ENCODE measurements around the gene EVPLL.
"Not testable (repeated sequence)": the region's sequence is repeated elsewhere in the genome, so short reads cannot be mapped to it uniquely, and the experiment has no call there.

EVPLL gene

DNA sequence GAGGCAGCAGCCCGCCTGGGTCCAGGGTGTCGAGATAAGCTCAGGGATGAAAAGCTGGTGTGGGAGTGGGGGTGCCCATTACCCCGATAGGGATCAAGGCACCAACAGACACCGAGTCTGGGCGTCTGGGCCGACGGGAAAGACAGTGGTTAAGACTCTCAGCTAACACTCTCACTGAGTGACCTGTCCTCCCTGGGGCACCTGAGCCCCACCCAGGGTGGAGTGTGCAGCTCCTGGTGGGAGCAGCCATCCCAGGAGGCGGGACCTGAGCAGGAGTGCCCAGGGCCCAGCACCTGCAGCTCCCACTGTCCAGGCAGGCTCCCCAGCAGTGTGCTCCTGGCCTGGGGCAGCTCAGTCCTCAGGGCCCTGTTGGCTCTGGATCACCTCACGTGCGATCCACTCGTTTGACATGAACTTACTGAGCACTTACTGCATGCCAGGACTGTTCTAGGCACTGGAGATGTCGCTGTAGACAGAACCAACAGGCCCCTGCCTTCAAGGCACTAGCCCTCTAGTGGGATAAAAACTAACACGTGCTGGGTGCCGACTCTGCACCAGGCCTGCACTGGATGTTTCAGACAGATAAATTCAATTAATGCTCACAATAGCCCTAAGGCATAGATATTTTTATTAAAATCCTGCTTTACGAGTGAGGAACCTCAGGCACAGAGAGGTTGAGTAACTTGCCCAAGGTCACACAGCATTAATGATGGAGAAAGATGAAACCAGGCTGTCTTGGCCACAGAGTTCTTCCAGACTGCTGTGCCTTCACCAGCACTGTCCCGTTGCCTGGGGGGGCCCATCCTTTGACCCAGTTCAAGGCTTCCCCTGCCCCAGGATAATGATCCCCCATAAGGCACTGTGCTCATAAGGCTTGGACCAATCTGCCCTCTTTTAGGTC, 1.9 kb downstream of the EVPLL start:
- DNase-seq (ENCODE audit: low spot score), result no peak

GRCh38 chr17:18380471-18381157, 3.0 kb downstream of the EVPLL start:
- DNase-seq (ENCODE audit: low spot score), result no peak

- DNase-seq (ENCODE audit: low spot score), result no peak
Measured at GRCh38 chr17:18381158-18381952, 3.8 kb downstream of the EVPLL start.

DNA sequence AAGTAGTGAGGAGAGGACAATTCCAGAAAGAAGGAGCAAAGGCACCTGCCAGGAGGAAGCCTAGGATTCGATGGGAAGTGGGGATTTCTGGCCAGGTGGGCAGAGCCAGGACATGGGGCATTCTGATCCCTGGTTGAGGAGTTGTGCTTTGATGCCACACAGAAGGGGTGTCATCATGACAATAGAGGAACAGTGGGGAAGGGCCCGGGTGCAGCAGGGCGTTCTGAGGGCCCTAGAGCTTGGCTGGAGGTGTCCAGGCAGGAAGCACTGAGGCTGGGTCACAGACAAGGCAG, 4.3 kb downstream of the EVPLL start:
- DNase-seq (ENCODE audit: low spot score), result no peak

DNA sequence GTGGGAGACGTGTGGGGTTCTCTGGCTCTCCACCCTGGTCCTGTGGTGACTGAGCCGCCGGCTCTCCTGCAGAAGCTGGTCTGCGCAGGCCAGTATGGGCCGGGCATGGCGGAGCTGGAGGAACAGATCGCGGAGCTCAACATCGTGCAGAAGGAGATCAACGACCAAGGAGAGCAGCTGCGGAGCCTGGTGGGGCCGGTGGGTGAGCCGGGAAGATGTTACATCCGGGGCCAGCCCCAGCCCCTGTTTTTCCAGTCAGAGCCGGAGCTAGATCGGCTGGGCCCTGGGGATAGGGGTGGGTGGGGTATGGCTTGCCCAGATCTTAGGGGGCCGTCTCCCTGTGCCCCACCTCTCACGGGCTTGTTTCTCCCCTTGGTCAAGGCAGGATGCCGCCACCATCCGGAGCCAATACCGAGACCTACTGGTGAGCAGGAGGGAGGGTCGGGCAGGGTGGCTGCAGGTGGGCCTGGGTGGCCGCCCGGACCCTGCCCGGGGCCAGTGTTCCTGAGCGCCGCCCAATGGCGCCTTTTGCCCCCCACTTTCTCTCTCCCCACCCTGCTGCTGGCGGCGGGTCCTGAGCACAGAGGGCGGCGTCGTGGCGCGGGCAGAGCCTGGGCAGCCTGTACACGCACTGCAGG, 5.0 kb downstream of the EVPLL start:
- DNase-seq (ENCODE audit: low spot score), result no peak

GRCh38 chr17:18383079-18383481, 5.5 kb downstream of the EVPLL start:
- DNase-seq (ENCODE audit: low spot score), result not testable (repeated sequence)

DNA sequence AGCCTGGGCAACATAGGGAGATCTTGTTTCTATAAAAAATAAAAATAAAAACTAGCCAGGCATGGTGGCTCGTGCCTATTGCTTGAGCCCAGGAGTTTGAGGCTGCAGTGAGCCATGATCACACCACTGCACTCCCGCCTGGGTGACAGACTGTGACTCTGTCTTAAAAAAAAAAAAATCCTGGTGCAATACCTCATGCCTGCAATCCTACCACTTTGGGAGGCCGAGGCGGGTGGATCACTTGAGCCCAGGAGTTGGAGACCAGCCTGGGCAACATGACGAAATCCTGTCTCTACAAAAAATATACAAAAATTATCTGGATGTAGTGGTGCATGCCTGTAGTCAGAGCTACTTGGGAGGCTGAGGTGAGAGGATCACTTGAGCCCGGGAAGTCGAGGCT, 6.7 kb downstream of the EVPLL start:
- DNase-seq (ENCODE audit: low spot score), result not testable (repeated sequence)

DNA sequence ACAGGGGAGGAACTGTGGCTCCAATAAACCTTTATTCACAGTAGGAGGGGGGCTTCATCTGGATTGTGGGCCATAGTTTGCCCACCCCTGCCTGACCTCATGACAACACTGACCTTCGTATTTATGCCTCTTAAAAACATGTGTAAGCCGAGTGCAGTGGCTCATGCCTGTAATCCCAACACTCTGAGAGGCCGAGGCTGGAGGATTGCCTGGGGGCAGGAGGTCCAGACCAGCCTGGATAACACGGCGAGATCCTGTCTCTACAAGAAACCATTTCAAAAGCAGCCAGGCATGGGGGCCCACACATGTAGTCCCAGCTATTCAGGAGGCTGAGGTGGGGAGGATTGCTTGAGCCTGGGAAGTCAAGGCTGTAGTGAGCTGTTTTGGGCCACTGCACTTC, 10.0 kb downstream of the EVPLL start:
- DNase-seq (ENCODE audit: low spot score), result not testable (repeated sequence)

DNA sequence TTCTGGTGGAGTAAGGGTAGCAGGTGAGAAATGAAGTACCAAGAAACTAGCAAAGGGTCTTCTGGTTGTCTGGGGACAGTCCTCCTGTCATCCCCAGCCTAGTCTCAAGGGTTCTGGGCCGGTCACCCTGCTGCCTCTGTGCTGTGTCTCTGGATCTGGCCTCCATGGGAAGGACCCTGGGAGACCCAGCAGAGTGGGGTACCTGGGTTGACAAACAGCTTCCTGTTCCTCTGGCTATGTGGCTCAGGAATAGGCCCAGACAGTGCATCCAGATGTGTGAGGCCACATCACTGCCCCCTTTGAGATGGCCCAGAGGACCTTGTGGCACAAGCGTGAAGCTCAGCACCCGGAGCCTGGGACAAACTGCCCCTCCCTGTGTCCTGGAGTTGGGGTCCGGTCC, 10.7 kb downstream of the EVPLL start:
- not testable (repeated sequence) for DNase-seq (ENCODE audit: low spot score)

GRCh38 chr17:18388728-18389127, 11.2 kb downstream of the EVPLL start:
- DNase-seq (ENCODE audit: low spot score), result not testable (repeated sequence)

- peak; percentile 46 for DNase-seq (ENCODE audit: low spot score)
Measured at GRCh38 chr17:18401872-18402590, 24.5 kb downstream of the EVPLL start.

- DNase-seq (ENCODE audit: low spot score), result not testable (repeated sequence)
Measured at GRCh38 chr17:18403166-18403565, 25.6 kb downstream of the EVPLL start.

GRCh38 chr17:18403604-18404003, 26.0 kb downstream of the EVPLL start:
- DNase-seq (ENCODE audit: low spot score), result not testable (repeated sequence)

DNA sequence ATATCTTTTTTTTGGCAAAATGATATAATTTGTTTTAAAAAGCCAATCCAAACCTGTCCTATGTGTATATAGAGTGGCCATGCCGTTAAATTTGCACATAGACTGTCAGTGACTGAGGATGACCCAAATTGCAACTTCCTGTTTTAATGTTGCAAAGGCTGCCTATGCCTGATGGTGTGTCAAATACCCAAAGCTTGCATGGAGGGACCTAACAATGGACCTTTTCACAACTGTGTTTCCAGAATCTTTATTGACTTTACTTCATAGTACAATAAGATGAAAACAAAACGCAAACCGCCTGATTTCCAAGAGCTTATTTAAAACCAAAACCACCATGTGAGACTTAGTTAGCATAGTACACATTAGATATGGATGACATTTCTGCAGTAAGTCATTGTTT, 31.3 kb downstream of the EVPLL start:
- not testable (repeated sequence) for DNase-seq (ENCODE audit: low spot score)

GRCh38 chr17:18409321-18409720, 31.7 kb downstream of the EVPLL start:
- peak; percentile 27 for DNase-seq (ENCODE audit: low spot score)

- DNase-seq (ENCODE audit: low spot score), result not testable (repeated sequence)
Measured at GRCh38 chr17:18410736-18411135, 33.2 kb downstream of the EVPLL start.

- DNase-seq (ENCODE audit: low spot score), result peak; percentile 34
Measured at GRCh38 chr17:18411377-18411864, 33.8 kb downstream of the EVPLL start.

DNA sequence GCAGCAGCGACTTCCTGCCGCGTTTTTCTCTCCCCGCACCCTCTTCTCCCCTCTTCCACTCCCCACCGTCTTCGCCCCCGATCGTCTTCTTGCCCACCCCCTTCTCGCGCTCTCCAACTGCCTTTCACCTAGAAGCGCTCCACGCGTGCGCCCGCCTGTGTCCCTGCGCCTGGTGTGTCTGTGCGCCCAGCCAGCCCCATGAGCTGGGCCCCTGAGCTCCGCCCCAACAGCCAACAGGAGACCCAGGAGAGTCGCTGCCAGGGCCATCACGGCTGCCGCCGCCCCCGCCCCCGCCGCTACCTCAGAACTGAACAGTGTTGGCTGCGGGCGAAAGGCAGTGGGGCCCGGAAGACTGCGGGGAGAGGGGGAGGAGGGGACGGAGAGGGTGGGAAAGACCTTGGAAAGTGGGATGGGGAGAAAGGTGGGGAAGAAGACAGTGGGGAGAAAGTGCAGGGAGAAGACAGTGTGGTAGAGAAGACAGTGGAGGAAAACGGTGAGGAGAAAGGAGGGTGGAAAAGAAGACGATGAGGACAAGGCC, 34.5 kb downstream of the EVPLL start:
- DNase-seq (ENCODE audit: low spot score), result not testable (repeated sequence)

DNA sequence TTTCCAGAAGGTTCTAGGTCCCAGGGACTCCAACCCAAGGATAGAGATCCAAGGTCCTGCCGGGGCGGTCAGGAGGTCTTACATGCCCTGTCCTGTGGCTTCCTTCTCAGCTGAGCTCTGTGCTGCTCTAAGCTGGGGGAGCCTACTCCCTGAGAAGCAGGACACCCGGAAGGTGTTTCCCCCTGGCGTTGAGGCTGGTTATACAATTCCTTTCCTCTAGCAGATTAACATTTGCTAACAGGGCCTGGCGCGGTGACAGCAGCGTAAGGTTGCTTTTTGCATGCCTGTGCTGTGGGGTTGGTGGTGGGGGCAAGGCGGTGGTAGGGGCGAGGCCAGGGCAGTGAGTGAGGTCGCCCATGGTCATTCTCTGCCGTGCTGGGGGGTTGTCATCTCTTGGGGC, 43.9 kb downstream of the EVPLL start:
- not testable (repeated sequence) for DNase-seq (ENCODE audit: low spot score)

- DNase-seq (ENCODE audit: low spot score), result not testable (repeated sequence)
Measured at GRCh38 chr17:18422464-18422863, 44.9 kb downstream of the EVPLL start.

DNA sequence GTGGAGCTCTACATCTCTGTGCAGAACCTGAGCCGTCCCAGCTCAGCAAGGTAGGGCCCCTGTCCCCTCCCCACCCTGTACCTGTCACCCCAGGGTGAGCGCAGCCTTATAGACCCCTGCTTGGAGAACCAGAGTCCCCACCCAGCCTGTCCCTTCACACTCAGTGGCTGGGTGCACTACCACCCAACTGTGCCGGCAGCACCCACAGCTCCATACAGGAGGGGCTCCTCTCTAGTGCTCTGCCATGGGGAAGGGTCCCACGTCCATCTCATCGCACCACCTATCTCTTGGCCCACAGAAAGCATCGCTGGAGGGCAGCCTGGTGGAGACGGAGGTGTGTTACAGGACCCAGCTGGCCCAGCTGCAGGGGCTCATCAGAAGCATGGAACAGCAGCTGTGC, 45.4 kb downstream of the EVPLL start:
- DNase-seq (ENCODE audit: low spot score), result not testable (repeated sequence)

Measured in kidney tubule cell (primary cell).